ENCODE measurements around the gene SLC38A2. TPM values are rescaled to one million over a fixed set of nuclear protein-coding genes. Genes with fewer than 3 reads are reported as not detected.
"Not testable (repeated sequence)": the region's sequence is repeated elsewhere in the genome, so short reads cannot be mapped to it uniquely, and the experiment has no call there.

Gene SLC38A2
- total RNA-seq, 1 donor, result 223 TPM

DNA sequence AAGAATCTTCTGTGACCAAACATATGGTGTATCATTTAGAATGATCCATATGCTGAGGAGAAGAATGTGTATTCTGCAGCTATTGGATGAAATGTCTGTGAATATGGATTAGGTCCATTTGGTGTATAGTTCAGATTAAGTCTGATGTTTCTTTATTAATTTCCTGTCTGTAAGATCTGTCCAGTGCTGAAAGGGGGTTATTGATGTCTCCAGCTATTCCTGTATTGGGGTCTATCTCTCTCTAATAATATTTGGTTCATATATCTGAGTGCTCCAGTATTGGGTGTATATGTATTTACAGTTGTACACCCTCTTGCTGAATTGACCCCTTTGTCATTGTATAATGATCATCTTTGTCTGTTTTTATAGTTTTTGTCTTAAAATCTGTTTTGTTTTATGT lies 33.5 kb downstream of the SLC38A2 start:
- no peak for DNase-seq (ENCODE audit: low read depth in 2 of 3, low spot score in 2 of 3)

DNA sequence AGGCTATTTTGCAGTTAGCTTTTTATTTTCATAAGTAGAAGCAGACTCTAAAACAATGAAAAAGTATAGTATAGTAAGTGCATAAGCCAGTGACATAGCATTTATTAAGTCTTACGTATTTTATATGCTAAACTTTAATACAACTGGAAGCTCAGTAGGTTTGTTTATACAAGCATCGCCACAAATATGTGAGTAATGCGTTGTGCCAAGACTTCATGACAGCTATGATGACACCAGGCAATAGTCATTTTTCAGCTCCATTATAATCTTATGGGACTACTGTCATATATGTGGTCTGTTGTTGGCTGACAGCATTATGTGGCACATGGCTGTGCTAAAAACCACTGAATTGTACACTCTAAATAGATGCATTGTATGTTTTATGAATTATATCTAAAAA lies 40.3 kb downstream of the SLC38A2 start:
- no peak for DNase-seq (ENCODE audit: low read depth in 2 of 3, low spot score in 2 of 3)

DNA sequence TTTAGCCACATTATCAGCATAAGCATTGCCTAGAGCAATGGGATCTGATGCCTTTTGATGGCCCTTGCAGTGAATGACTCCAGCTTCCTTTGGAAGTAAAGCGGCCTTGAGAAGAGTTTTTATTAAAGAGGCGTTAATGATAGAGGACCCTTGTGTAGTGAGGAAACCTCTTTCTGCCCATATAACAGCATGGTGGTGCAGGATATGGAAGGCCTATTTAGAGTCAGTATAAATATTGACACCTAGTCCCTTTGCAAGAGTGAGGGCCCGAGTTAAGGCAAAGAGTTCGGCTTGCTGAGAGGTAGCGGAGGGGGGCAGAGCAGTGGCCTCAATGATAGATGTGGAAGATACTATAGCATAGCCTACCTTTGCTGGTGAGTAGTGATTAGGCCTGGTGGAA lies 47.5 kb downstream of the SLC38A2 start:
- DNase-seq (ENCODE audit: low read depth in 2 of 3, low spot score in 2 of 3), result not testable (repeated sequence)

DNA sequence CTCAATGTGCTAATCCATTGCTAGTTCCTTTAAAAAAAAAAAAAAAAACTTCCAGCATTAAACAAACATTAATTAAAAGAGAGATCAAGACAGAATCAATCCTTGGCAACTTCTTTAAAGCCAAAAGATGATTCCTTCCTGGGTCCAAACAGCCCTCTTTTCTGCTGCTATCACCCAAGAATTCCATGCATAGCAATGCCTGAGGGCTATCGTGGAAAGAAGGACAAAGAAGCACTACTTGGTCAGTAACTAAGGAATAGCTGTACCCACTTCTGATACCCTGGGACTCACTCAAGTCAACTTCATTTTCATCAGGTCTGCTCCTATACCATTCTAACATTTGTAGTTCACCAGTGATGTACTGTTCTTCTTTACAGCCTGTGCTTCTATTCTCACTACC lies 51.8 kb downstream of the SLC38A2 start:
- DNase-seq (ENCODE audit: low read depth in 2 of 3, low spot score in 2 of 3), result no peak

DNA sequence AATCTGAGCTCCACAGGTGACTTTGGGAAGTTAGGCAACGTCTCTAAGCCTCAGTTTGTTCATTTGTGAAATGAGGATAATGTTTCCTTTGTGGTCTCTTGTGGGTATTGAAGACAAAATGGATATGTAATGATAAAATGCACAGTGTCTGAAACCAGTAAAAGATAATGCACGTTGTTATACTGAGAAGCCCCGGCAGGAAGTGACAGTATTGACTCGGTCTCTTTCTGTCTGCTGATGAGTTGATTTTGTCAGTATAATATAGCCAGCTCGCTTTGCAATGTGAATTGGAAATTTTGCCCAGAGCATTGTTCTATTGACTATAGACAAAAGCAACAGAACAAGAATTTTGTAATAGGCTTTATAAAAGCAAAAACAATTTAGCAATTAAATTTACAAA lies 54.5 kb downstream of the SLC38A2 start:
- no peak for DNase-seq (ENCODE audit: low read depth in 2 of 3, low spot score in 2 of 3)

Other genes with a start within 250 kb of the SLC38A2 start
- gene SLC38A1, start 103.7 kb downstream of the SLC38A2 start, total RNA-seq, result 46.6 TPM